Esophagus (tissue), 2 donors: ENCODE results near the gene TNPO1. TPM values are rescaled to one million over a fixed set of nuclear protein-coding genes. Genes with fewer than 3 reads are reported as not detected.
"Not testable (repeated sequence)": the region's sequence is repeated elsewhere in the genome, so short reads cannot be mapped to it uniquely, and the experiment has no call there.

Source experiments
- H3K27ac ChIP-seq, 2 donors: one replicate each; pipeline ENCODE4 v1.5.1; 2013; ENCODE audit warnings: low read depth in 2 of 2, mild to moderate bottlenecking in 2 of 2, inconsistent platforms in 1 of 2, low read length in 1 of 2, moderate library complexity in 1 of 2
- H3K27me3 ChIP-seq, 2 donors: one replicate each; pipeline ENCODE4 v1.6.1; 2013; ENCODE audit warnings: low read length in 2 of 2, control low read depth in 1 of 2, mild to moderate bottlenecking in 1 of 2; ENCODE audit not compliant: insufficient read depth in 2 of 2, control insufficient read depth in 1 of 2
- H3K36me3 ChIP-seq, 2 donors: one replicate each; pipeline ENCODE4 v1.6.1; 2013; ENCODE audit warnings: low read length in 1 of 2; ENCODE audit not compliant: control insufficient read depth in 2 of 2, insufficient read depth in 2 of 2
- H3K4me1 ChIP-seq, 2 donors: one replicate each; pipeline ENCODE4 v1.6.1; 2013; ENCODE audit warnings: low read length in 1 of 2; ENCODE audit not compliant: control insufficient read depth in 2 of 2, insufficient read depth in 2 of 2
- H3K4me3 ChIP-seq, 2 donors: one replicate each; pipeline ENCODE4 v1.5.1; 2013; ENCODE audit warnings: low read length in 2 of 2, mild to moderate bottlenecking in 2 of 2, low read depth in 1 of 2, moderate library complexity in 1 of 2
- H3K9me3 ChIP-seq, 2 donors: one replicate each; pipeline ENCODE4 v1.6.1; 2013; ENCODE audit warnings: mild to moderate bottlenecking in 2 of 2, low read depth in 1 of 2, low read length in 1 of 2, moderate library complexity in 1 of 2; ENCODE audit not compliant: control insufficient read depth in 2 of 2, insufficient read depth in 1 of 2
- WGBS, 2 donors: extraction: QIAGEN DNeasy Blood & Tissue Kit; methylation state at CpG; one replicate each; pipeline ENCODE4 v1.1.7; 2013; 5-methylcytosine and 5-hydroxymethylcytosine counted together
- polyA plus RNA-seq, 2 donors: library from polyadenylated mRNA; stranded (reverse); fragments of 200-250 nt; gene quantifications; one replicate each; pipeline ENCODE4 v1.2.3, GENCODE V29; 2013
- donor health status: healthy with polysubstance abuse.
- donor health status: Bipolar disorder and iron deficiency.

TNPO1 gene
- polyA plus RNA-seq, 2 donors, result 6.2 to 14.5 TPM

DNA sequence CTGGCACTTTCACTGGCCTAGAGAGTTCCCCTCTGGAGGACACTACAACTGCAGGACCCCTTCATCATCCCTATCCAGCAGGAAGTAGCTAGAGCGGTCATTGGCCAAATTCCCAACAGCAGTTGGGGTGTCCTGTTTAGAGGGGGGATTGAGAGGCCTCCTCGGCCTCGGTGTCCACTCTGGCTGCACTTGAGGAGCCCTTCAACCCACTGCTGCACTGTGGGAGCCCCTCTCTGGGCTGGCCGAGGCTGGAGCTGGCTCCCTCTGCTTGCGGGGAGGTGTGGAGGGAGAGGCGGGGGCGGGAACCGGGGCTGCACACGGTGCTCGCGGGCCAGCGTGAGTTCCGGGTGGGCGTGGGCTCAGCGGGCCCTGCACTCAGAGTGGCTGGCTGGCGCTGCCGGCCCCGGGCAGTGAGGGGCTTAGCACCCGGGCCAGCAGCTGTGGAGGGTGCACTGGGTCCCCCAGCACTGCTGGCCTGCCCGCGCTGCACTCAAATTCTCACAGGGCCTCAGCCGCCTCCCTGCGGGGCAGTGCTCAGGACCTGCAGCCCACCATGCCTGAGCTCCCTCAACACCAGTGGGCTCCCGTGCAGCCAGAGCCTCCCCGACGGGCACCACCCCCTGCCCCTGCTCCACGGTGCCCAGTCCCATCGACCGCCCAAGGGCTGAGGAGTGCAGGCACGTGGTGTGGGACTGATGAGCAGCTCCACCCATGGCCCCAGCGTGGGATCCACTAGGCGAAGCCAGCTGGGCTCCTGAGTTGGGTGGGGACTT is 118.7 kb downstream of the TNPO1 start:
- not testable (repeated sequence) for H3K4me3 ChIP-seq, H3K4me1 ChIP-seq, H3K9me3 ChIP-seq, H3K36me3 ChIP-seq, H3K27me3 ChIP-seq, H3K27ac ChIP-seq
- 94% methylated on average over 24 to 32 of the region's 32 CpGs for WGBS, 2 donors

DNA sequence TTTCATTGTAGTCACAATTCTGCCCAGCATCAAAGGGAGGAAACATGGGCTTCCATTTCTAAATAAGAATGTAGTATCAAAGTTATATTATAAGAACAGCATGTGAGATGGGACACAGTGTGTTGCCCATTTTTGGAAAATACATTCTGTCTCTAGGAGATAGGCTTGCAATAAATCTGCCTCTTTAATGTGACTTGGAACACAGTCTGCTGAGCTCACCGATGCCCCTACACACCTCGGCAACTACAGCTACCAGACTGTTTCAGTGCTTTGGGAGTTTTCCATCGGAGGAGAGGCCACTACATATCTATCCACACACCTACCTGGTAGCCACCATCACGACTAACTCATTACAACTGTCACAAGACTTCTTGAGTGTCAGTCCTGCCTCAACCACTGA is 120.4 kb downstream of the TNPO1 start:
- Histone ChIP-seq H3K9me3 (peaks cover 0 to 3% of the 10 kb centered on the region in 2 donors), H3K27ac (no peak overlapping the region), H3K36me3 (no peaks in the 10 kb centered on the region), H3K4me1 (no peaks in the 10 kb centered on the region), H3K4me3 (no peak overlapping the region), H3K27me3 (no peaks in the 10 kb centered on the region)
- 86 to 89% methylated on average over 4 of the region's 4 CpGs for WGBS, 2 donors

GRCh38 chr5:72937517-72938061 is 121.1 kb downstream of the TNPO1 start:
- H3K27ac ChIP-seq, result no peak overlapping the region
- no peaks in the 10 kb centered on the region for H3K27me3 ChIP-seq
- WGBS, 2 donors, result 74 to 84% methylated on average over 3 of the region's 3 CpGs

GRCh38 chr5:72938206-72938605 is 121.7 kb downstream of the TNPO1 start:
- Histone ChIP-seq H3K36me3 (no peaks in the 10 kb centered on the region), H3K9me3 (peaks cover 0 to 3% of the 10 kb centered on the region in 2 donors), H3K27me3 (no peaks in the 10 kb centered on the region), H3K4me1 (no peaks in the 10 kb centered on the region), H3K27ac (no peak overlapping the region), H3K4me3 (no peak overlapping the region)
- WGBS, 2 donors, result 39 to 44% methylated on average over 1 of the region's 1 CpG

More at GRCh38 chr5:72937517-72938061, 121.1 kb downstream of the TNPO1 start:
- H3K36me3 ChIP-seq, result no peaks in the 10 kb centered on the region
- H3K9me3 ChIP-seq, result peaks cover 0 to 3% of the 10 kb centered on the region in 2 donors
- no peak overlapping the region for H3K4me3 ChIP-seq
- no peaks in the 10 kb centered on the region for H3K4me1 ChIP-seq

- no peak overlapping the region for H3K4me3 ChIP-seq
- WGBS, 2 donors, result 49 to 57% methylated on average over 4 of the region's 4 CpGs
- no peaks in the 10 kb centered on the region for H3K36me3 ChIP-seq
- peaks cover 0 to 3% of the 10 kb centered on the region in 2 donors for H3K9me3 ChIP-seq
- no peak overlapping the region for H3K27ac ChIP-seq
- H3K27me3 ChIP-seq, result no peaks in the 10 kb centered on the region
- H3K4me1 ChIP-seq, result no peaks in the 10 kb centered on the region
These were observed 123.6 kb downstream of the TNPO1 start for GRCh38 chr5:72940082-72940481.

GRCh38 chr5:72943307-72943706 is 126.8 kb downstream of the TNPO1 start:
- Histone ChIP-seq H3K27me3 (no peaks in the 10 kb centered on the region), H3K36me3 (no peaks in the 10 kb centered on the region), H3K4me1 (no peaks in the 10 kb centered on the region), H3K27ac (no peak overlapping the region), H3K9me3 (no peaks in the 10 kb centered on the region), H3K4me3 (no peak overlapping the region)

DNA sequence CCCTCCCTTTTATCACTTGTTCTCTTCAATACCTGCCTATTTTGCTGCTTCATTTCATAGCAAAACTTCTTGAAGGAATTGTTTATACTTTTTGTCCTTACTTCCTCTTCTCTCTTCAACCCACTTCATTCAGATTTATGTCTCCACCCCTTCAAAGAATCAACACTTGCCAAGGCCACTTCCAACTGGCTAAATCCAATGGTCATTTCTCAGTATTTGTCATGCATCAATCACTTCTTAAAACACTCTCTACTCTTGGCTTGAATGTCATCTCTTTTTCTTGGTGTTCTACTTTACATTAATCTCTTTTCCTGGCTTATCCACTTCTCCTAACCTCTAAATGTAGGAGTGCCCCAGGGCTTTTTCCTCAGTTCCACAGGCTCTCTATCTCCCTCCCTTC is 131.0 kb downstream of the TNPO1 start:
- Histone ChIP-seq H3K27ac (no peak overlapping the region), H3K27me3 (no peaks in the 10 kb centered on the region), H3K36me3 (no peaks in the 10 kb centered on the region), H3K9me3 (no peaks in the 10 kb centered on the region), H3K4me3 (no peak overlapping the region), H3K4me1 (peaks cover 0 to 3% of the 10 kb centered on the region in 2 donors)

- H3K4me1 ChIP-seq, result peaks cover 0 to 3% of the 10 kb centered on the region in 2 donors
- H3K27me3 ChIP-seq, result no peaks in the 10 kb centered on the region
- H3K4me3 ChIP-seq, result no peak overlapping the region
- H3K9me3 ChIP-seq, result no peaks in the 10 kb centered on the region
- H3K36me3 ChIP-seq, result no peaks in the 10 kb centered on the region
- peak overlapping the region in 1 of 2 donors; percentile 40 for H3K27ac ChIP-seq
These were observed 133.0 kb downstream of the TNPO1 start for GRCh38 chr5:72949481-72949880.

DNA sequence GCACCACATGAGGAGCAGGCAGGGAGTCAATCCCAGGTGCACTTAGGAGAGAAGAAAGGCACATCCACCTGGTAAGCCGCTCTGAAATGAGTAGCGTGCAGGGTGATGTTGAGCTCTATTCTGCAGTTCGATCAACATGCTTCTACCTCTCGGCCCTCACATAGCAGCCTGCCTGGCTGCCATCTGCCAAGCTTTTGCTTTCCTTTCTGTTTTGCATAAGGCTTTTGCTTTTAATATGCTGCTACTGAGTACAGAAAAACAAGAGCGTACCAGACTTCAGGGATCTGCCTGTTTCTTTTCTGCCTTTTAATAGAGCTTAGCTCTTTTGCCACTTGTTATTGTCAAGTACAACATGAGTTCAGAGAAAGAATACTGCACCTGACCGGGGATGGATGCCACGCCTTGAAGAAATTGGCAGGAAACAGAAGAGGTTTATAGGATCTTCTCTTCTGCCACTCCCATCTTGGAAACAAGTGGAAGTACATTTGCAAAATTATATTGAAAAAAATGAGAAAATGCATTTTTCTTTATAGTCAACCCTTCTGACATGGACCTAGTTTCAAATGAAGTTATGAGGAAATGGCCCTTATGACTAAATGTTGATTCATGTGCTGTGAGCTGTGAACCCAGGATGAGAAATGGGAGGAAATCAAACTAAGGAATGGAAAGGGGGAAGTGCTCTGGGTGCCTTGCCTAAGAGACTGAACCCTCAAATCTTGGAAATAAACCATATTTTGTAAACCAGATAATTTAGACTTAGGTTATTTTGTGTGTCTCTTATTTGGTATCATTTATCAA is 135.4 kb downstream of the TNPO1 start:
- Histone ChIP-seq H3K27ac (peak overlapping the region; percentile 80 to 85), H3K4me1 (peaks cover 0 to 3% of the 10 kb centered on the region in 2 donors), H3K4me3 (no peak overlapping the region), H3K36me3 (no peaks in the 10 kb centered on the region), H3K27me3 (no peaks in the 10 kb centered on the region), H3K9me3 (no peaks in the 10 kb centered on the region)
- 71 to 72% methylated on average over 7 of the region's 7 CpGs for WGBS, 2 donors
